ENCODE data around the gene ENOX2. TPM values are rescaled to one million over a fixed set of nuclear protein-coding genes. Genes with fewer than 3 reads are reported as not detected.

Gene ENOX2
- total RNA-seq, 1 donor from 2014 or later = 12.2 TPM

DNA sequence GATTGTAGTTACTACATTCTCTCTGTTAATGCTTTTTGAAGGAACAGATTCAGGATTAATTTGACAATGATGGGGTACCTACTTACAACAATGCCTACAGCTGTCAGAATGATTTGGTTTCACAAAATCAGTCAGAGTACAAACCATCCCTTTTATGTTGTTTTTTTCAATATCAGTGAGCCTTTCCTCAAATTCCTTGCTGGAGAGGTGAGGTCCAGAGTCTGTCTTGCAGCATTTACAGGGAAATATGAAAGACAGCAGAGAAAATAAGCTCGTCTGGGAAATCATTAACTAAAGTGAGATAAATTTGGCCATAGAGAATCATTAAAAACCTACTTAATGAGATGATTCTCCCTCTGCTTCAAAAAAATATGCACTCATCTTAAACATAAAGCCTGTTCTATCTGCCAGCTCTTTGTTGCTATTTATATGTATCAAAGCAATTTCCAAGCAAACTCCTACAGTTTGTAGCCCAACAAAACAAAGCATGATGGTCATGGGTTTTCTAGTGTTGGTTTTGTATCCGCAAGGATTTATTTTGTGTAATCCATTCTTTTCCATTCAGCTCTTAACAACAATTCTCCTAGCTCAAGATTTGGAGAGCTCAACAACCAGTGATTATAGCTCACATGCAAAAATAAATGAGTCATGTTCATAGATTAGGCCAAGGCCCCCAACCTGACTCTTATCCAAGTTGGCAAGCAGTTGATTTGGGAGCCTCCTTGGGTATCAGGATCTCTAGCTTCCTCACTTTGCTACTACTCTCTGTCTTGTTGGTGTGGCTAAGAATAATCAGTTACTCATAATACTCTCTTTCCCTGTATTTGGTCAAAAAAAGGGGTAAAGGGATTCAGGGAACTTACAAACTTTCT, 222.6 kb downstream of the ENOX2 start:
- no peak for DNase-seq
- H3K4me1 ChIP-seq = no peaks in the 10 kb centered on the region
- intact Hi-C loops (cut with DNase I) = no loop called here
- H3K27me3 ChIP-seq = no peaks in the 10 kb centered on the region
- no peaks in the 10 kb centered on the region for H3K9me3 ChIP-seq
- no peak for ATAC-seq
- H3K27ac ChIP-seq = no peak overlapping the region
- TF ChIP-seq, protein P1, sequence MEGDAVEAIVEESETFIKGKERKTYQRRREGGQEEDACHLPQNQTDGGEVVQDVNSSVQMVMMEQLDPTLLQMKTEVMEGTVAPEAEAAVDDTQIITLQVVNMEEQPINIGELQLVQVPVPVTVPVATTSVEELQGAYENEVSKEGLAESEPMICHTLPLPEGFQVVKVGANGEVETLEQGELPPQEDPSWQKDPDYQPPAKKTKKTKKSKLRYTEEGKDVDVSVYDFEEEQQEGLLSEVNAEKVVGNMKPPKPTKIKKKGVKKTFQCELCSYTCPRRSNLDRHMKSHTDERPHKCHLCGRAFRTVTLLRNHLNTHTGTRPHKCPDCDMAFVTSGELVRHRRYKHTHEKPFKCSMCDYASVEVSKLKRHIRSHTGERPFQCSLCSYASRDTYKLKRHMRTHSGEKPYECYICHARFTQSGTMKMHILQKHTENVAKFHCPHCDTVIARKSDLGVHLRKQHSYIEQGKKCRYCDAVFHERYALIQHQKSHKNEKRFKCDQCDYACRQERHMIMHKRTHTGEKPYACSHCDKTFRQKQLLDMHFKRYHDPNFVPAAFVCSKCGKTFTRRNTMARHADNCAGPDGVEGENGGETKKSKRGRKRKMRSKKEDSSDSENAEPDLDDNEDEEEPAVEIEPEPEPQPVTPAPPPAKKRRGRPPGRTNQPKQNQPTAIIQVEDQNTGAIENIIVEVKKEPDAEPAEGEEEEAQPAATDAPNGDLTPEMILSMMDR (IDR thresholded peaks at IDR 0.05) = no peak
- no peaks in the 10 kb centered on the region for H3K36me3 ChIP-seq
- no peak overlapping the region for H3K4me3 ChIP-seq

DNA sequence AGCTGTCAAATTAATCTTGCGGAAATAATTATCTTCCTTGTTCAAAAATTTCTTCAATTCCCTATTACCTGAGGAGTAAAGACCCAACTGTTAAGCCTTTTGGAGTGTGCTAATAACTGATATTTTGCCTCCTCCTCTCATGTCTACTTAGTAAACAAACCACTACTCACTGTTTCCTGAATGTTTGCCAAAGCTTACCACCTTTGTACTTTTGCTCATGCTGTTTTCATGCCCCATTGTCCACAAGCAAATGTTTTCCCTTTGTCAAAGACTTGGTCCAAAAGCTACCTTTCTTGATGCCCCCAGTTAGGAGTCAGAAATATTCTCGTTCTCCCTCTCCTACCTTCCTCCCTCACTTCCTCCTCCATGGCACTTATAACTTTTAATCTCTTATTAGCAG, 226.1 kb downstream of the ENOX2 start:
- intact Hi-C loops (cut with DNase I) = no loop called here
- H3K27me3 ChIP-seq = no peaks in the 10 kb centered on the region
- TF ChIP-seq, protein P1 (IDR thresholded peaks at IDR 0.05) = no peak
- H3K4me3 ChIP-seq = no peak overlapping the region
- H3K4me1 ChIP-seq = no peaks in the 10 kb centered on the region
- DNase-seq = no peak
- H3K27ac ChIP-seq = no peak overlapping the region
- ATAC-seq = no peak
- H3K36me3 ChIP-seq = no peaks in the 10 kb centered on the region
- H3K9me3 ChIP-seq = no peaks in the 10 kb centered on the region

DNA sequence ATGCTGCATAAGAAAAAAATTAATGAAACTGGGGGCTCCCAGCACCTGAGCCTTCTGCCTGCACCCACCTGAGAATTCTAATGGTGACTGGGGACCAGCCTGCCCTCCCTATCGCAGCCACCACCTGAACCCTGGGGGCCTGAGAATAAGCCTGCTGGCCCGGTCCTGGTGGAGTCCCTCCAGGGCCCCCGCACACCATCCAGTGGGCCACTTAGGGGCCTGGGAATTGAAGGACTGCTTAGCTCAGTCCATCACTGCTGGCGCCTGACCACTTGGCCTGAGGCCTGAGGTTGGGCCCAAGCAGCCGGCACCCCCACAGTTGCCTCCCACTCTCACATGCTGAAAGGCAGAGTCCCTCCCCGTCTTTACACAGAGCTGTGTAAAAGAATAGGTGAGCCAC, 230.8 kb downstream of the ENOX2 start:
- TF ChIP-seq, protein P1 (IDR thresholded peaks at IDR 0.05) = no peak
- Histone ChIP-seq H3K4me3 (no peak overlapping the region), H3K9me3 (no peaks in the 10 kb centered on the region), H3K36me3 (no peaks in the 10 kb centered on the region), H3K27me3 (no peaks in the 10 kb centered on the region), H3K27ac (no peak overlapping the region), H3K4me1 (no peaks in the 10 kb centered on the region)
- intact Hi-C loops (cut with DNase I) = no loop called here
- DNase-seq (no peak), ATAC-seq (no peak)

DNA sequence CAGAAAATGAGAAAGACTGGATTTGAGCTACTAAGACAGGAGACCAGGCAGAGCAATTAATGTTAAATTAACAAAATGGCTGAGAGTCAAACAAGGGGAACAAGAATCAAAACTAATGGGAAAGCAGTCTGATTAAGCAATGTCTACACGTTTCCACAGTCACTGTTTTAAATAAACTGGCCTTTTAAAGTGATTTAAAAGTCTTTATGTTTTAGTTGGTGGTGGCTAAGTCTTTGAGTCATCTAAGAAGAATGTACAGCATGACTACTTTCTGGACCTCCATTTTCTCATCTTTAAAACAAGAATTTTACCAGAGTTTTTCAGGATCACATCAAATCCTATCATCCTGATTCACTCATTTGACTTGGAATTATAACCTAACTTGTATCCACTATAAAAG, 233.8 kb downstream of the ENOX2 start:
- intact Hi-C loops (cut with DNase I) = no loop called here
- H3K27me3 ChIP-seq = no peaks in the 10 kb centered on the region
- ATAC-seq = no peak
- no peaks in the 10 kb centered on the region for H3K36me3 ChIP-seq
- no peak overlapping the region for H3K4me3 ChIP-seq
- TF ChIP-seq, protein P1 (IDR thresholded peaks at IDR 0.05) = no peak
- no peaks in the 10 kb centered on the region for H3K4me1 ChIP-seq
- no peak overlapping the region for H3K27ac ChIP-seq
- DNase-seq = no peak
- H3K9me3 ChIP-seq = no peaks in the 10 kb centered on the region

DNA sequence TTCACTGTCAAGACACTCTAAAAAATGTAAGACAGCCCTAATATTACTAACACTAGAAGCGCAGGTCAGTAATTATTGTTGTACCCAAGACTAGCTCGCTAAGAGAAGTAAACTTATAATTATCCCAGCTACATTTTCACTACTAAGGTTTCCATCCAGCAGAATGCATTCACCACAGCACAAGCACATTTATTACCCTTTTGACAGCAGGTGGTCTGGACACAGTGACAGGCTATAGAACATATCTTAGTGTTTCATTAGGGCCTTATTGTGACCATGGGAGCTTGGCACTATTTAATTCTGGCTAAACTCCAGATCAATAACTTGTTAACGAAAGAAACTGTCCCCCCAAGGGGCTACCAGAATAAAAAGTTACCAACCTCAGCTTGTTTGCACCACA, 237.7 kb downstream of the ENOX2 start:
- H3K27ac ChIP-seq = no peak overlapping the region
- no peaks in the 10 kb centered on the region for H3K4me1 ChIP-seq
- no peaks in the 10 kb centered on the region for H3K9me3 ChIP-seq
- no peaks in the 10 kb centered on the region for H3K27me3 ChIP-seq
- H3K4me3 ChIP-seq = no peak overlapping the region
- H3K36me3 ChIP-seq = no peaks in the 10 kb centered on the region
- intact Hi-C loops (cut with DNase I) = no loop called here
- ATAC-seq (no peak), DNase-seq (no peak)
- TF ChIP-seq, protein P1 (IDR thresholded peaks at IDR 0.05) = no peak
